Measurements from ENCODE around the gene MCM8. TPM values are rescaled to one million over a fixed set of nuclear protein-coding genes. Genes with fewer than 3 reads are reported as not detected.

The MCM8 gene
- total and polyA plus RNA-seq, 2 experiments from 2014 or later: 10.6 to 30.4 TPM

GRCh38 chr20:5910186-5910585 is 40.3 kb upstream of the MCM8 start (continued):
- TF ChIP-seq, protein P1, sequence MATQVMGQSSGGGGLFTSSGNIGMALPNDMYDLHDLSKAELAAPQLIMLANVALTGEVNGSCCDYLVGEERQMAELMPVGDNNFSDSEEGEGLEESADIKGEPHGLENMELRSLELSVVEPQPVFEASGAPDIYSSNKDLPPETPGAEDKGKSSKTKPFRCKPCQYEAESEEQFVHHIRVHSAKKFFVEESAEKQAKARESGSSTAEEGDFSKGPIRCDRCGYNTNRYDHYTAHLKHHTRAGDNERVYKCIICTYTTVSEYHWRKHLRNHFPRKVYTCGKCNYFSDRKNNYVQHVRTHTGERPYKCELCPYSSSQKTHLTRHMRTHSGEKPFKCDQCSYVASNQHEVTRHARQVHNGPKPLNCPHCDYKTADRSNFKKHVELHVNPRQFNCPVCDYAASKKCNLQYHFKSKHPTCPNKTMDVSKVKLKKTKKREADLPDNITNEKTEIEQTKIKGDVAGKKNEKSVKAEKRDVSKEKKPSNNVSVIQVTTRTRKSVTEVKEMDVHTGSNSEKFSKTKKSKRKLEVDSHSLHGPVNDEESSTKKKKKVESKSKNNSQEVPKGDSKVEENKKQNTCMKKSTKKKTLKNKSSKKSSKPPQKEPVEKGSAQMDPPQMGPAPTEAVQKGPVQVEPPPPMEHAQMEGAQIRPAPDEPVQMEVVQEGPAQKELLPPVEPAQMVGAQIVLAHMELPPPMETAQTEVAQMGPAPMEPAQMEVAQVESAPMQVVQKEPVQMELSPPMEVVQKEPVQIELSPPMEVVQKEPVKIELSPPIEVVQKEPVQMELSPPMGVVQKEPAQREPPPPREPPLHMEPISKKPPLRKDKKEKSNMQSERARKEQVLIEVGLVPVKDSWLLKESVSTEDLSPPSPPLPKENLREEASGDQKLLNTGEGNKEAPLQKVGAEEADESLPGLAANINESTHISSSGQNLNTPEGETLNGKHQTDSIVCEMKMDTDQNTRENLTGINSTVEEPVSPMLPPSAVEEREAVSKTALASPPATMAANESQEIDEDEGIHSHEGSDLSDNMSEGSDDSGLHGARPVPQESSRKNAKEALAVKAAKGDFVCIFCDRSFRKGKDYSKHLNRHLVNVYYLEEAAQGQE (IDR thresholded peaks at IDR 0.05; ENCODE audit: unreplicated experiment): no peak
- no peak for TF ChIP-seq ETS1 (IDR thresholded peaks at IDR 0.05)
- TF ChIP-seq ZNF331 (CRISPR knock-in tag; IDR thresholded peaks at IDR 0.05; ENCODE audit: low read depth): no peak
- TF ChIP-seq NANOG (IDR thresholded peaks at IDR 0.05; ENCODE audit: borderline replicate concordance): no peak
- TF ChIP-seq CTCF (conservative IDR thresholded peaks at IDR 0.05; ENCODE audit: low read depth in 2 of 2): no peak
- no peak for TF ChIP-seq JUNB (IDR thresholded peaks at IDR 0.05; ENCODE audit: unreplicated experiment)
- TF ChIP-seq ZNF114 (CRISPR knock-in tag; IDR thresholded peaks at IDR 0.05): no peak
- no peak for TF ChIP-seq STAT1 (IDR thresholded peaks at IDR 0.05; ENCODE audit: unreplicated experiment)

DNA sequence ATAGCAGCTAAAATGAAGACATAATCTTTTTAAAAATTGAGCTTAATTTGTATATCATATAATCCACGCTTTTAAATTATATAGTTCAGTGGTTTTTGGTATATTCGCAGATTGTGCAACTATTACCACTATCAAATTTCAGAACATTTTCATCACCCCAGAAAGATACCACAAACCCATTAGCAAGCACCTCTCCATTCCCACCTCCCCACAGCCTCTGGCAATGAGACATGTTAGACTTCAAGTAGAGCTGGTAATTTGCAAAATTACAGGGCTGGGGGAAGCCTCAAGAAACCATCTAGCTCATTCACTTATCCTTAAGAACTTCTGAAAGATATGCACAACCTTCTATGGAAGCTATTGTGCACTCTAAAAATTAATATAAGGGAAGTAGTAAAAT is 37.3 kb upstream of the MCM8 start:
- Mint-ChIP-seq H3K36me3 (ENCODE audit: low read depth) (no peaks in the 10 kb centered on the region), H3K27ac (no peak overlapping the region), H3K4me1 (peaks cover 26% of the 10 kb centered on the region), H3K27me3 (ENCODE audit: insufficient read depth, low read depth, poor library complexity) (peaks cover 9% of the 10 kb centered on the region), H3K9me3 (no peaks in the 10 kb centered on the region), H3K4me3 (no peak overlapping the region)
- Histone ChIP-seq H3K27me3 (ENCODE audit: insufficient read depth) (peaks cover 8% of the 10 kb centered on the region; the same call in 1 of the 2 replicates), H3F3A (replicated peaks; ENCODE audit: low read depth) (0 out of 2 replicates have a peak, but pooled peaks cover 3% of the 10 kb centered on the region), H2AFZ (no peak overlapping the region), H4K20me1 (replicated peaks; ENCODE audit: insufficient read depth) (no peaks in the 10 kb centered on the region), H3K79me2 (replicated peaks; ENCODE audit: insufficient read depth) (no peaks in the 10 kb centered on the region), H3K4me2 (no peak overlapping the region), H3K4me1 (ENCODE audit: insufficient read depth) (peaks cover 15% of the 10 kb centered on the region; the same call in 1 of the 2 replicates), H3K4me3 (no peak overlapping the region), H3K27ac (ENCODE audit: low read depth) (no peak overlapping the region), H3K9me2 (ENCODE audit: insufficient read depth) (no peaks in the 10 kb centered on the region), H3K36me3 (ENCODE audit: insufficient read depth) (no peaks in the 10 kb centered on the region)
- DNase-seq (ENCODE audit: low spot score) (no peak), ATAC-seq (no peak)
- TF ChIP-seq ZNF114 (CRISPR knock-in tag; IDR thresholded peaks at IDR 0.05): no peak
- no peak for TF ChIP-seq STAT1 (IDR thresholded peaks at IDR 0.05; ENCODE audit: unreplicated experiment)
- no peak for TF ChIP-seq EZH2 (IDR thresholded peaks at IDR 0.05; ENCODE audit: low read depth, unreplicated experiment)
- no peak for TF ChIP-seq JUNB (IDR thresholded peaks at IDR 0.05; ENCODE audit: unreplicated experiment)
- no peak for TF ChIP-seq ETS1 (IDR thresholded peaks at IDR 0.05)
- TF ChIP-seq EZH2phosphoT487 (IDR thresholded peaks at IDR 0.05; ENCODE audit: unreplicated experiment): no peak
- TF ChIP-seq, protein P1 (IDR thresholded peaks at IDR 0.05; ENCODE audit: unreplicated experiment): no peak
- TF ChIP-seq ZNF331 (CRISPR knock-in tag; IDR thresholded peaks at IDR 0.05; ENCODE audit: low read depth): no peak

Data from GM23338 (cell line).